Measurements from ENCODE around the gene REPIN1.
A peak's percentile ranks its signal among the peaks of the same experiment; 100 is the strongest.
"Not testable (repeated sequence)": the region's sequence is repeated elsewhere in the genome, so short reads cannot be mapped to it uniquely, and the experiment has no call there.

REPIN1 gene

DNA sequence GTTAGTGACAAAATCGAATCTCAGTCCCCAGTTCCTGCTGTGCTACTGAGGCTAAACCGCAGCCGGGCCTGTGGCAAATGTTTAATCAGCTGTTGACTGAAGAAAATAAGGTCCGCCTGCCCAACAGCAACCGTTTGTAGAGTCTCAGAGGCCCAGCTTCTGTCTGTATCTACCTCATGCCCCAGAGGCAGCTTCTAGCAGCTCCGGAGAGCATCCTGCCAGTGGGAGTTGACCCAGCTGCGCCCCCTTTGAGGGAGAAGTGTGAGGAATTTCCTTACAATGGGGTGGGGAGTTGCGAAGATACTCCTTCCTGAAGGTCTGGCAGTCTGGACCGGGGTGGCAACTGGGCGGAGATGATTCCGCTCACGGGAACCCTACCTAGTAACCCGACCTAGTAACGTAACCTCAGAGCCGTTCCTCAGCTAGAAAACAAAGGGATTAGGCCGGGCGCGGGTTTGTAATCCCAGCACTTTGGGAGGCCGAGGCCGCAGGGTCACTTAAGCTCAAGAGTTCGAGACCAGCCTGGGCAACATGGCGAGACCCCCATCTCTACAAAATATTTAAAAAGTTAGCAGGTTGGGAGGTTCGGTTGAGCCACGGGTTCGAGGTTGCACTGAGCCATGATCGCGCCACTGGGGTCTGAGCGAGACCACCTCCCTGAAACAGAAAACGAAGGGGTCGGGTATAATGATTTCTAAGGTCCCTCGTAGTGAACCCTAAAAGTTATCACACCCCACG is 9.7 kb downstream of the REPIN1 start:
- DNase-seq, result no peak

DNA sequence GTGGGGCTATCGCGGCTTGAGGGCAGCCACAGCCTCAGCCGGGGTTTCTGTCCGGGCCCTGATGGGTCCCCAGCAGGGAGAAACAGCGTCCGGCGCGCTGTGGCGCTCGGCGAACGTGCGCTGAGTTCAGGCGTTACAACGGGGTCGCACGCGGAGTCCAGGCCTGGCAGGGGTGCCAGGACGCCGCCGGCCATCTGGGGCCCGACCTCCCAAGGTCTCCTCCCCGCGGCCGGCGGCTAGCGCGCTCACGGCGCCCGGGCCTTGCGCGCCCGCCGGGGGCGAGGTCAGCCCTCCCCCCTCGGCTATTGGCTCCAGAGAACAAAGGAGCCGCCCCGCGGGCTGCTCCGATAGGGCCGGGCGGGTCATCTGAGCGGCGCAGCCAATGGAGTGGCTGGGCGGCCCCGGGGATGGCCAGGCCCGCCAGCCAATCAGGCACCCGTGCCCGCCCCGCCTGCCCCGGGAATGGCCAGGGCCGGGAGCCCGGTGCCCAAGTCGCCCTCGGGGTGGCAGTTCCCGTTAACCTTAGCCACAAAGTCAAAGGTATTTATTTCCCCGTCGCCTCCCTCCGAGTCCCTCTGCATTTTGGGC is 10.3 kb downstream of the REPIN1 start, which contains the start of gene ZNF775:
Gene ZNF775 (plus strand): TSS at position 478 of the 588 bp plus-strand sequence. CDS start 9,141 bp downstream, outside the sequence.
- peak; percentile 84 for DNase-seq

DNA sequence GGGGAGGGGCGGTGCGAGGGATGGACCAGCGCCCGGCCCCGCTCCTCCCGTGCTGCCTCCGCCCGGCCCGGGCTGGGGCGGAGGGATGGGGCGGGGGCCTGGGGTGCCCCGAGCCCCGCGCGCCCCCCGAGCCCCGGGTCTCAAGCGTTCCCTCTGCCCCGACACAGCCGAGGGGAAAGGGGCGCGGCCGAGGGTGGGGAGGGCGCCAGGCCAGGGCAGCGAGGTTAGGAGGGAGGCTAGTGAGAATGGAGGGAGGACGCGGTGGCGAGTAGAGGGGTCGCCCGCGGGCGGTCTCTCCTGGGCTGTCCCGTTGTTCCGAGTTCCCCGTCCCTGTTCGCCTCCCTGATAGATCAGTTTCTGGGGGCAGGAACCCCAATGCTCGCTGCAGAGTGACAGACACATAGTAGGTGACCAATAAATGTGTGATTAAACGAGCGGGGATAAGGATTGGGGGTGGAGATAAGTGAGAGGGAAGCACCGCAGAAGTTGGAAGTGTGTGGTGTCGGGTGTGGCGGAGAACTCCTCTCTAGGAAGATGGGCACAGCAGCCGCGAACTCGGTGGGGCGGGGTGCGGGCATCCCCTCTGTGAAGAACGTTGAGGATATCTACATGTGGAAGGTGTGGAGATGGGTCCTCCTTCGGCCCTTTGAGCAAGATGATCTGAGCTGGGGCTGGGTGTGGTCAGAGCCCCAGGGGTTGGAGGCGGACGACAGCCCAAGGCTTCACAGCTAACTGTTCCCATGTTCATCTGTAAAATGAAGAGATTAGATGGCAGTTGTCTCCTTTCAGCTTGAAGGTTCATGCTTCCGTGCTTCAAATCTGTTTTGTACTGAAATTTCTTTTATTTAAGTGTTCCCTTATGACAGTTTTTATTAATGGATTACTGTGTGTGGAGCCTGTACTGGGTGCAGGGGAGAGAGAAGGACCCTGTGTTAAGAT is 11.1 kb downstream of the REPIN1 start:
- DNase-seq, result no peak

DNA sequence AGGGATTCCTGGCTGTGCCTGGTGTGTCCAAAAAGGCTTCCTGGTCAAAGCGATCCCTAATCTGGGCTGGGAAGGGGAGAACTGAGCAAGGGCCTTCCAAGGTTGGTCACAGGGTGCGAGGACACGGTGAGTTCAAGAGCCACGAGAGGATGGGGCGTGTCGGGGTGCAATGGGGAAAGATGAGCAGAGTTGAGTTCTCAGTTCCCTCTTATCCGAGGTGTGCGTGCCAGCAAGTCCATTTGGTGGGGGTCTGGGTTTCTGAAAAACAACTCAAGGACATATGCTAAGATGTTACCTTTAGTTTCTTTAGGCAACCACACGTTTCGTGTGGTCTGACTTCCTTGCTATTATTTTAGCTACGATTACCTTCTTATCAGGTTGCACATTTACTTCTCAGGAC is 11.8 kb downstream of the REPIN1 start:
- DNase-seq, result no peak

DNA sequence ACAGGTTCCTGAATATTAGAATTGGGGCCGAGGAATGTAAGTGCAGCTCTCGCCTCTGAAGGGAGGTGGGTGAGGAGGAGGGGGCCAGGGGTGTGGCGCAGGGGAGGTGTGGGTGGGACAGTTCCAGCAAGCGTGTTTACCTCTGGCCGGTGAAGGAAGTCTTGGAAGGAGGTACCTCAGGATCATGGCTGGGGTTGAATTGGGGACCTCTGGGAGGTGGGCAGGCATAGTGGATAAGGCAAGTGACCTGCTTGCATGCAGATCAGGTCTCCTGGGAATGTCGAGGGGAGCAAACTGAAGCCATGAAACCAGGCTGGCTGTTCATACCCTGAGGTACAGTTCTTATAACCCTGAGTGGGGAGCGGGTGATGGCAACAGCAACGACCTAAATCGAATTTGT is 12.5 kb downstream of the REPIN1 start:
- DNase-seq, result no peak

DNA sequence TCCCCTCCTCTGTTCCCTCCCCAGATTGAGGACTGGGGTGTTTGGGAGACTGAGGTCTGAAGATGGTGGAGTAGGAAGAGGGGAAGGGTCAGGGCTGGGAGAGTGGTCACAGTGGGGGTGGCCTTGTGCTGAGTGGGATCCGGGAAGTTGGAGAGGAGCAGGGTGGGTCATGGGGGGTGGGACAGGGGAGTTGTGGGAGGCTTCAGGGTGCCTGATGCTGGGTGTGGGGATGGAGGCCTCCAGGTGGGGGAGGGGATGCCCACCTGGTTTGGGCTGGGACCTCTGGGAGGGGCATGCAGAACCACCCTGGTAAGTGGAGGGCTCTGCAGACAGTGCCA is 13.1 kb downstream of the REPIN1 start:
- DNase-seq, result no peak

DNA sequence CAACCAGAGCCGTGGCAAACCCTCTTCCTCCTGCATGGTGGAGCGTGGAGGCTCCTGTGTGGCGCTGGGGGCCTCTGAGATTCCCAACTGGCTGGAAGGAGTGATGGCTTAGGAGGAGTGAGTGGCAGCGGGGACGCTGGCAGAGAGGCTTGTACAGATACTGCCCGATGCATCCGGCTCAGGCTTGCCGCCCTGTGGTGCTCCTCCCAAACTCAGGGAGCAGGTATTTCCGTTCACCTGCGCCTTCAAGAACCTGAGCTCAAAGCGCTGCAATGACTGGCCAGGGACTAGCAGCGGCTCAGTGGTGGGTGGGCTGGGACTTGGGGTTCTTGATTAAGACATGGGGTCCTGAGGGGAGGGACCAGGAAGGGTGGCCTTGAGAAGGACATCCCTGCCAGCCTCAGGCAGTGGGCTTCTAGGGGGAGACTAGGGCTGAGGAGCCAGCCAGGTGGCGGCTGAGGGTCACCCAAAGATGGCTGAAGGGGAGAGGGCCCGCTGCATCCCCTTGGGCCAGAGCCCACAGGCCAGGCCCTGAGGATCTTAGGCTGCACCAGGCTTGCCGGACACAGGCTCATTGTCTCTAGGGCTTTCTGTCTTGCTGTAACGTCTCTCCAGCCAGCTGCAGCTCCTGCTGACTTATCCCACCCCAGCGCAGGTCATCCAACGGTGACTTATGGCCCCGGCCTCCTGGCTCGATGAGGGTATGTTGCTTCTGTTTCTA is 13.7 kb downstream of the REPIN1 start:
- DNase-seq, result no peak

DNA sequence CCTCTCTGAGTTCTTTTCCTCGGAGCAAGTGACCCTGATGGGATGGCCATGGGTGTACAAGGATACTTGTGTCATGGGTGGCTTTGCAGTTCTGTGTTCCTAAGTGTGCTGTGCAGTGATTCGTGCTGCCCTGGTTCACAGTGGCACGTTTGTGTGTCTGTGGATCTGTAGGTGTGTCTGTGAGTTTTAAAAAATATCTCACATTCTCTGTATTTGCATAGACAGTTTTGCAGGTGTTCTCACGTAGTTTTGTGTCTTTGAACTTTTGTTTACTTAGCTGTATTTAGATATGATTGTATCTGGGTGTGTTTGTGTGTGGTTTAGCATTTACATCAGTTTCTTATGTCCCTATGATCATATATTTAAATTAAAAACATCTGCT is 14.2 kb downstream of the REPIN1 start:
- no peak for DNase-seq

DNA sequence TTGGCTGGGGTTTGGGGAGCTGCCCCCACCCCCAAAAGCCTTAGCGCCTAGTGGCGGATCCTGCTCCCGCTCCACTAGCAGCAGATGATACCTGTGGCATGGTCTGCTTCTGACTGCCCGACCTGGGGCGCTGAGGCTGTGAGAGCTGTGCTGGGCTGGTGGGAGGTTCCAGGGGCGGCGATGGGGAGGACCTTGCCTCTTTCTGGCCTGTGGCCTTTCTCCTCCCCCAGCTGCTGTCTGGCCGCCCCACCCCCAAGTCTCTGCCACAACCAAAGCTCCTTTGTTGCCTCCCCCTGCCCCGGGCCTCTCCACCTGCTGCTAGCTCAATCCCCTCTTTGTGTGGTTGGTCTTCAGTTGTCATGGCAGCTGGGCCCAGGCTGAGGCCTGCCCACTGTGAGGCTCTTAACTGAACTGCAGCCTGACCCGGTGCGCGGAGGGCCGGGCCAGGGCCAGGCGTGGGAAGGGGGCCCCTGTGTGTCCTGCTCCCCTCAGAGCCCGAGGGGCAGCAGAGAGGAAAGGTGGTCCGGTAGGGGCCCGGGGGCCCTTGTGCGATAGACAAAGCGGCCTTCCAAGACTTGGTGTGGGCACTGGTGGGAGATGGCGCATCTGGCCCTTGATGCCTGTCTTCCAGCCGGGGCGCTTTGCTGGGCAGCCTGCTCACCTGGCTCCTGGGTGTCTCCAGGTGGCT is 15.2 kb downstream of the REPIN1 start:
- DNase-seq, result no peak

DNA sequence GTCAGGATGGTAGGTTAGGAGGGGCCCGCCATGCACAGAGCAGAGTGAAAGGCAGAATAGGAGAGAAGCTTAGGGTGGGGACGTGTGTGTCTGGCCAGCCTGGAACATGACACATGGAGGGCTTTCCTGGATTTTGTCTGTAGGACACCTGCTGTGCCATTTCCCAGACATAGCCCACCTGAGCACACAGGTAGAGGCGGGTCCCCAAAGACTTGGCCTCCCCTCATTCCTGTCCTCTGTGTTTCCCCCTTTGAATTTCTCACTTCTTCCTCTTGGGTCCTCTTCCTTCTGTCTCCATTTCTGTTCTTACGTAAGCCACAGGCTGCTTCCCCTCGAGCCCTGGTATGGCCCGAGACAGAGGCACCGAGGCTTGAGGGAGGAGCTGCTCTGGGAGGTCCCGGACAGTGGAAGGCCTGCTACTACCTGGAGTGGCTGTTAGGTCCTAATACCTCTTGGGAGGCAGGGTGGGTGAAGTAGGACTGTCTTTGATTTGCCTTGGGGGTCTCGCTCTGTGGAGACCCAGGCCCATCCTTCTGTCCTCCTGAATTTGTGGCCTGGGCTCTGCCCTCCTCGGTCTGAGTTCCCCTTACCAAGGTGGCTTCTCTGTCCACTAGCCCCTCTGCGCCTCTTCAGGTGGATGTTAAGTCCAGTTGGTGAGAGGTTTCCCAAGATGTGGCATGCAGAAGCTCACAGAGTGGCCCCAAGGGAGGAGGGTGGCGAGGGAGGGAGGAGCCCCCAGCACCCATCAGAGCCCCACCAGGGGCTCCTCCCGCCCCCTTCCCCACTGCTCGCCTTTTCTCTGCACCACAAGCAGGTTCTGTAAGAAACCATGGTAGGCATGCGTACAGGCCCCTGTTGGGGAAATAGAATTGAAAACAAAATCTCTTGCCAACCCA is 16.0 kb downstream of the REPIN1 start:
- no peak for DNase-seq

DNA sequence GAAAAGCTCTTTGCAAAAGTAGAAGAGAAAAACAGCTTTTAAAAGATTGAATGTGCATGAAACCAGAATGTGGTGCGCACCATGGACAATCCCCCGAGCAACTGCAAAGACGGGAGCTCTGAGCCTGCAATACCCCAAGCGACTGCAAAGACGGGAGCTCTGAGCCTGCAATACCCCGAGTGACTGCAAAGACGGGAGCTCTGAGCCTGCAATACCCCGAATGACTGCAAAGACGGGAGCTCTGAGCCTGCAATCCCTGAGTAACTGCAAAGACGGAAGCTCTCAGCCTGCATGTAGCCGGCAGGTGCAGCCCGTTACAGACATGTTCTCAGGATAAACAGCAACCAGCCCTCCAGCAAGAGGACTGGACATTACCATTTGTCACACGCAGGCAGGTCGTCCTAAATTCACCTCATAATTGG is 16.7 kb downstream of the REPIN1 start:
- no peak for DNase-seq

DNA sequence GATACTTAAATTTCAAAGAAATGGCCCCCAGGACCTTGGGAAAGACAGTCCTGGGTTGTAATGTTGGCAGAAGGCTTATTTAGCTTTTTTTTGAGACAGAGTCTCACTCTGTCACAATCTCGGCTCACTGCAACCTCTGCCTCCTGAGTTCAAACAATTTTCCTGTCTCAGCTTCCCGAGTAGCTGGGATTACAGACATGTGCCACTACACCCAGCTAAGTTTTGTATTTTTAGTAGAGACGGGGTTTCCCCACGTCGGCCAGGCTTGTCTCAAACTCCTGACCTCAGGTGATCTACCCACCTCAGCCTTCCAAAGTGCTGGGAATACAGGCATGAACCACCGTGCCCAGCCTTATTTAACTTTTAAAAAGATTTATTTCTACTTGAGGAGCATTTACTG is 17.3 kb downstream of the REPIN1 start:
- DNase-seq, result not testable (repeated sequence)

DNA sequence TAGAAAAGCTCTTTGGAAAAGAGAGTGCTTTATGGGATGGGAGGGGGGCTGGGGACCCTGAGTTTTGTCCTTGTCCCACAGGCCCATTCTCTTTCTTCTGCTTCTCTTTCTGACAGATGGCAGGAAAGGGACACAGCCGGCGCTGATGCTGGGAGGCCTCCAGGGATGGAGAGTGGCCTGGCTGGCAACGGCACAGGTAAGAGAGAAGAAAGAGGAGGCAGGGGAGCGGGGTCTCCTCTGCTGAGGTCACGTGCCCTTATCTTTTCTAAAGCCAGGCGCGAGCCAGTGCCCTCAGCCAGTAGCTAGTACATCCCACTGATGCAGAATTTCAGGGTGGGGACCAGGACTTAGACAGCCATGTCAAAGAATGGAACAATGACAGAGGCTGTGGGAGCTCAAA is 19.7 kb downstream of the REPIN1 start:
- DNase-seq, result no peak

DNA sequence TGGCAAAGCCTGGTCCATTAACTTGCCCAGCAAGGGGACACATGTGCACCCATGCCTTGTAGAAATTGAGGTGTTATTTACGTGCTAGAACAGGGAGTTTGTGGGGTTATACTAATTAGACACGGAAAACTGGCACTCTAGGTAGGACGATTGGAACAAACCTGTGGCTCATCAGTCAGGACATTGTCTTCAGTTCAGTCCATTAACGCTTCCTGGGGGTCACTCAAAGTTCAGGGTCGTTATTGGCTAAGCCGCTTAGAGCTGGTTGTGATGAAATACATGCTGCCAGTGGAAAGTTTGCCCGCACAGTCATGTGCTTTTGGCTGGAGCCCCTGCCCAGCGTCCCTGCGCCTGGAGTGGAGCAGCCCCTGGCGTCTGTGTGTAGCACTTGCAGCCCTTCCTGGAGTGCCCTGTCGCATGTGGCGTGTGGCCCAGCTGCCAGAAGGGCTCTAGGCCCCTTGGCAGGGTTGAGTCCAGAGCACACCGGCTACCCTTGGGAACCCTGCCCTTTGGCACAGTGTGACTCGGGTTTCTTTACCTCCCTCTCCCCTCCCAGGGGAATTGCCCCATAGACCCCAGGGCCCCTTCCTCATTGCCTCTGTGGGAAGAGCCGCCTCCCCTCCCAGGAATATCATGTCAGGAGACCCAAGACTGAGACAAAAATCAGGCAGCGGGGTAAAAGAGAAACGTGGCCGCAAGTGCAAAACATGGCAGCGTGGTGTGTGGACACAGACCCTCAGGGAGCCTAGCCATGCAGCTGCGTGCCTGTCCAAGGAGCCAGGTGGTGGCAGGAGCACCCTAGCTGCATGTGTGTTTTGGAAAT is 20.3 kb downstream of the REPIN1 start:
- DNase-seq, result no peak

DNA sequence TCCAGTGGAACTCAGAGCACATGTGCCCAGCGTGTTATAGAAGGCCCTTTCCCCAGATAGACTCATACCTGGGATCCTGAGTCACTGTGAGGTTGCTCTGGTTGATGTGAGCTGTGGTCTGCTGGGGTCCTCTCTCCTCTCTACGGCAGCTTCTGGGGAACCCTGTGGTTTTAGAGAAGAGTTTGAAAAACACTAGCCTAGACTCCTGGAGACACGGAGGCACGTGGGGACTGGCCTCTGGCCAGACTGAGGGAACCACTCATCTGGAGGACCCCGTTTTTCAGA is 20.9 kb downstream of the REPIN1 start:
- no peak for DNase-seq

DNA sequence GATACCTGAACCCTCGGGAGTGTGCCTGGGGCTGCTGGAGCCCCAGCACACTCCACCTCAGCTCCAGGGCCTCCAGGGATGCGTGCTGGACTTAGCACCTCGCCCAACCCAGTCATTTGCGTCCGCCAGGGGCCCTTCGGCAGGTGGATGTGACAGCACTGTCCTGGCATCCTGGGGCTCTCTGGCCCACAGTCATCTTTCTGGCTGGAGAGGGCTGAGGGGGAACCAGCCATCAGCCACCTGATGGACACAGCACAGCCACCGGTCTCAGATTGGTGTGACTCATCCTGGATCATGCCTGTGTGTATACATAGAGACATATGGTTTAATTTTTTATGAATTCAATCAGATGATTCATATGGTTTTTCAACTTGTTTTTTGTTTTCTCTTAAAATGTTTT is 21.6 kb downstream of the REPIN1 start:
- no peak for DNase-seq

DNA sequence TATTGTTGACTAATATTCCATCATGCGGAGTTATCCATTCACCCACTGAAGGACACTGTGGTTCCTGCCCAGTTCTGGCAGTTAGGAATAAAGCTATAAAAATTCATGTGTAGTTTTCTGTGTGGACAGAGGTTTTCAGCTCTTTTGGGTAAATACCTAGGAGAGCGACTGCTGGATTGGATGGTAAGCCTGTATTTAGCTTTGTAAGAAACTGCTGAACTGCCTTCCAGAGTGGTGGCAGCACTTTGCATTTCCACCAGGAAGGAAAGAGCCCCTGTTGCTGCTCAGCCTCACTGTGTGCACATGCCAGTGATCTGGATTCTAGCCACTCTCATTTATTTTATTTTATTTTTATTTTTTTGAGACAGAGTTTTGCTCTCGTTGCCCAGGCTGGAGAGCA is 24.7 kb downstream of the REPIN1 start:
- DNase-seq, result no peak

DNA sequence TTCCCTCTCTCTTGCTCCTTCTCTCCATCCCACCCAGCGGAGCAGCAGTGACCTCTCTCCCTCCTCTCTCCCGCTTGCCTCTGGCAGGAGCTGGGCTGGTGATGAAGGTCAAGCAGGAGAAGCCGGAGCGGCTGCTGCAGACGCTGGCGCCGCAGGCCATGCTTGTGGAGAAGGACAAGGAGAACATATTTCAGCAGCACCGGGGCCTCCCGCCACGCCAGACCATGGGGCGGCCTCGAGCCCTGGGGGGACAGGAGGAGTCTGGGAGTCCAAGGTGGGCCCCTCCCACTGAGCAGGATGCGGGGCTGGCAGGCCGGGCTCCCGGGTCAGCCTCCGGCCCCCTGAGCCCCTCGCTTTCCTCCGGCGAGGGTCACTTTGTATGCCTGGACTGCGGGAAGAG is 27.8 kb downstream of the REPIN1 start:
- DNase-seq, result no peak

DNA sequence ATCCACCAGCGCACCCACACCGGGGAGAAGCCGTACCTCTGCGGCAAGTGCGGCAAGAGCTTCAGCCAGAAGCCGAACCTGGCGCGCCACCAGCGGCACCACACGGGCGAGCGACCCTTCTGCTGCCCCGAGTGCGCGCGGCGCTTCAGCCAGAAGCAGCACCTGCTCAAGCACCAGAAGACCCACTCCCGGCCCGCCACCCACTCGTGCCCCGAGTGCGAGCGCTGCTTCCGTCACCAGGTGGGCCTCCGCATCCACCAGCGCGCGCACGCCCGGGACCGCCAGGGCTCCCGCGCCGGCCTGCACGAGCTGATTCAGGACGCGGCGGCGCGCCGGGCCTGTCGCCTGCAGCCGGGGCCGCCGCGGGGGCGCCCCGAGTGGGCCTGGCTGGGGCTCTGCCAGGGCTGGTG is 28.2 kb downstream of the REPIN1 start:
- DNase-seq, result no peak

DNA sequence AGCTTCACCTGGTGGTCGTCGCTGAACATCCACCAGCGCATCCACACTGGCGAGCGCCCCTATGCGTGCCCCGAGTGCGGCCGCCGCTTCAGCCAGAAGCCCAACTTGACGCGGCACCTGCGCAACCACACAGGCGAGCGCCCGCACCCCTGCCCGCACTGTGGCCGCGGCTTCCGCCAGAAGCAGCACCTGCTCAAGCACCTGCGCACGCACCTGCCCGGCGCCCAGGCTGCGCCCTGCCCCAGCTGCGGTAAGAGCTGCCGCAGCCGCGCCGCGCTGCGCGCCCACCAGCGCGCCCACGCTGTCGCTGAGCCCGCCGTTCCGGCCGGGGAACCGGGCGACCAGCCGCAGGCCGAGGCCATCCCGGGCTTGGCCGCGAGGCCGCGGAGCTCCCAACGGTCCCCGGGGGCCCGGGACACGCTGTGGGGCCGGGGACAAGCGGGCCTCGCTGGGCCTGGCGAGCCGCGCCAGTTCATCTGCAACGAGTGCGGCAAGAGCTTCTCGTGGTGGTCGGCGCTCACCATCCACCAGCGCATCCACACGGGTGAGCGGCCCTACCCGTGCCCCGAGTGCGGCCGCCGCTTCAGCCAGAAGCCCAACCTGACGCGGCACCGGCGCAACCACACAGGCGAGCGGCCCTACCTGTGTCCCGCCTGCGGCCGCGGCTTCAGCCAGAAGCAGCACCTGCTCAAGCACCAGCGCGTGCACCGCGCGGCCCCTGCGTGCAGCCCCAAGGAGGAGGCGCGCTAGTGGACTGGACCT is 28.9 kb downstream of the REPIN1 start:
- no peak for DNase-seq

Data from activated T-cell treated with anti-CD3 and anti-CD28 coated beads for 4 hours (primary cell).